ENCODE data around the gene MGMT. TPM values are rescaled to one million over a fixed set of nuclear protein-coding genes. Genes with fewer than 3 reads are reported as not detected.

MGMT gene
- total RNA-seq, 4 donors from 2014 or later, result 16.5 to 37.5 (median 32.1) TPM

GRCh38 chr10:129629911-129630310 is 162.9 kb downstream of the MGMT start:
- TF ChIP-seq POLR2AphosphoS5 (IDR thresholded peaks at IDR 0.05), result no peak
- TF ChIP-seq, protein P1, sequence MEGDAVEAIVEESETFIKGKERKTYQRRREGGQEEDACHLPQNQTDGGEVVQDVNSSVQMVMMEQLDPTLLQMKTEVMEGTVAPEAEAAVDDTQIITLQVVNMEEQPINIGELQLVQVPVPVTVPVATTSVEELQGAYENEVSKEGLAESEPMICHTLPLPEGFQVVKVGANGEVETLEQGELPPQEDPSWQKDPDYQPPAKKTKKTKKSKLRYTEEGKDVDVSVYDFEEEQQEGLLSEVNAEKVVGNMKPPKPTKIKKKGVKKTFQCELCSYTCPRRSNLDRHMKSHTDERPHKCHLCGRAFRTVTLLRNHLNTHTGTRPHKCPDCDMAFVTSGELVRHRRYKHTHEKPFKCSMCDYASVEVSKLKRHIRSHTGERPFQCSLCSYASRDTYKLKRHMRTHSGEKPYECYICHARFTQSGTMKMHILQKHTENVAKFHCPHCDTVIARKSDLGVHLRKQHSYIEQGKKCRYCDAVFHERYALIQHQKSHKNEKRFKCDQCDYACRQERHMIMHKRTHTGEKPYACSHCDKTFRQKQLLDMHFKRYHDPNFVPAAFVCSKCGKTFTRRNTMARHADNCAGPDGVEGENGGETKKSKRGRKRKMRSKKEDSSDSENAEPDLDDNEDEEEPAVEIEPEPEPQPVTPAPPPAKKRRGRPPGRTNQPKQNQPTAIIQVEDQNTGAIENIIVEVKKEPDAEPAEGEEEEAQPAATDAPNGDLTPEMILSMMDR (IDR thresholded peaks at IDR 0.05), result no peak
- no peak for TF ChIP-seq EP300 (IDR thresholded peaks at IDR 0.05)
- no peak for TF ChIP-seq POLR2A (IDR thresholded peaks at IDR 0.05)
- H3K4me3 ChIP-seq, result no peak overlapping the region
- ATAC-seq, result no peak
- no peak overlapping the region for H3K27ac ChIP-seq
- peaks cover 0 to 8% (median 0%) of the 10 kb centered on the region in 3 donors for H3K9me3 ChIP-seq
- 97 to 100% methylated on average over 3 to 6 of the region's 15 CpGs for WGBS, 2 donors (ENCODE audit: low coverage in 1 of 2)
- H3K4me1 ChIP-seq, result peaks cover 0 to 18% (median 0%) of the 10 kb centered on the region in 3 donors
- H3K36me3 ChIP-seq, result no peaks in the 10 kb centered on the region
- H3K27me3 ChIP-seq, result no peaks in the 10 kb centered on the region

DNA sequence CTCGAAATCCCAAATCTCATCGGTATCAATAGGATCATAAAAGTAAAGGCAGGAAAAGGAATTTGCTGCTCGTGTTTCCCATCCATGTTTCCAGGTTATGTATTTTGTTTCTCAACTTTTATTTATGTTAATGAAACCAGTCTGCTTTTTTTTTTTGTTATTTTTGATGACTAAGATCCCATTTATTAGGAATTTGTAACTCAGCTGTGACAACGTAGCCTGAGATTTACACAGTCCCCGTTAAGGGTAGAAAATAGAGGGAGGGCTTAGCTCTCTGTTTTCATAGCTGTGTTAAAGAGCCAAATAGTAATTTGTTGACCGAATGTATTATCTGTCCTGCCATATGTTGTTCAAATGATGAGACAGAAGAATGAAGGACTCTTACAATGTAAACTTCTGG is 164.0 kb downstream of the MGMT start:
- H3K27me3 ChIP-seq, result no peaks in the 10 kb centered on the region
- no peak overlapping the region for H3K4me3 ChIP-seq
- WGBS, 2 donors (ENCODE audit: low coverage in 1 of 2), result 73 to 94% methylated on average over 3 to 6 of the region's 6 CpGs
- ATAC-seq, result no peak
- peaks cover 0 to 18% (median 0%) of the 10 kb centered on the region in 3 donors for H3K4me1 ChIP-seq
- no peak for TF ChIP-seq EP300 (IDR thresholded peaks at IDR 0.05)
- TF ChIP-seq, protein P1 (IDR thresholded peaks at IDR 0.05), result no peak
- TF ChIP-seq POLR2A (IDR thresholded peaks at IDR 0.05), result no peak
- no peak for TF ChIP-seq POLR2AphosphoS5 (IDR thresholded peaks at IDR 0.05)
- H3K9me3 ChIP-seq, result peaks cover 0 to 8% (median 0%) of the 10 kb centered on the region in 3 donors
- no peak overlapping the region for H3K27ac ChIP-seq
- no peaks in the 10 kb centered on the region for H3K36me3 ChIP-seq

DNA sequence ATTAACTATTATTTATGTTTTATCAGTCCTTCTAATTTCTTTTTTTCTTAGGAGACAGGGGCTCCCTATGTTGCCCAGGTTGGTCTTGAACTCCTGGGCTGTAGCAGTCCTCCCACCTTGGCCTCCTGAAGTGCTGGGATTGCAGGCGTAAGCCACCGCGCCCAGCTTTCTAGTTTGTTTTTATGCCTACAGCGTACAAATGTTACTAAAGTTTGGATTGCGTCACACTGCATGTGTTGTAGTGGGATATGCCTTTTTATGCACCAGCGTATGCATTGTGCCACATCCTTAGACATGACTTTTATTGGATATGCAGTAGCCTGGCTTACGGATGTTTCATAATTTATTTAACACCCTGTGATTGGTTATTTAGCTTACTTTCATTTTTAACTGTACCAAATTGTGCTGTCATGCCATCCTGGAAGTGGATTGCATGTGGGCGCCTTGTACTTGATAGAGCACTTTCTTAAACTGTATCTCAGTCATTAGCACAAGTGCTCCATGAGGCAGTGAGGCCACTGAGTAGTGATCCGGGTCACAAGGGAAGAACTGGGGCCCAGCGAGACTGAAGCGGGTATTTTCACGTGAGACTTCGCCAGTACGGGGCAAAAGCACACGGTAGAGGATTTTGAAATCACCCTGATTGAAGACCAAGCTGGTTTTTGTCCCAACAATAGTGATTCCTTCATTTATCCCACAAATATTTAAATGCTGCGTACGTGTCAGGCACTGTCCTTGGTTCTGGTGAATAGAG is 165.0 kb downstream of the MGMT start:
- ATAC-seq, result no peak
- Histone ChIP-seq H3K4me1 (peaks cover 0 to 14% (median 0%) of the 10 kb centered on the region in 3 donors), H3K36me3 (no peaks in the 10 kb centered on the region), H3K27ac (no peak overlapping the region), H3K27me3 (no peaks in the 10 kb centered on the region), H3K9me3 (peaks cover 0 to 8% (median 0%) of the 10 kb centered on the region in 3 donors), H3K4me3 (no peak overlapping the region)
- TF ChIP-seq, protein P1 (IDR thresholded peaks at IDR 0.05), result no peak
- 83 to 88% methylated on average over 6 to 15 of the region's 17 CpGs for WGBS, 2 donors (ENCODE audit: low coverage in 1 of 2)

DNA sequence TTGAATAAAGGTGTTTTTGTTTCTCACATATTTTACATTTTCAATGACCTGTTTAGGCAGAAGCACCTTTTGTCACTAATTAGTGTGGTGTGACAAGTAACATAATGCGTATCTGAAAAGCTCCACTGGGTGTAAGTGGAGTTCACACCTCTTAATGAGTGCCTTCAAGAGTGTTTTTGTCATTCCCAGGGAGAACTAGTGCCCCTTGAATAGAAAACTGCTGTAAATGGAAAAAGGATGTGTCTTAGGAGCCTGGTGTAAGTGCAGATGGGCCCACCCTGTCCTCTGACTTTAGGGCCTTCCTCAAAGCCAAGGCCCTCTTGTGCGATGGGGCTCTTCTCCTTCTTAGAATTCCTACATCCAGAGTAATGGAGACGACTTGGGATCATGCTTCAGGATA is 170.0 kb downstream of the MGMT start:
- Histone ChIP-seq H3K9me3 (peaks cover 0 to 8% (median 0%) of the 10 kb centered on the region in 3 donors), H3K4me3 (no peak overlapping the region), H3K36me3 (no peaks in the 10 kb centered on the region), H3K4me1 (no peaks in the 10 kb centered on the region), H3K27me3 (no peaks in the 10 kb centered on the region), H3K27ac (no peak overlapping the region)
- 100% methylated on average over 2 of the region's 3 CpGs for WGBS, 2 donors (ENCODE audit: low coverage in 1 of 2)
- ATAC-seq, result no peak
- TF ChIP-seq POLR2AphosphoS5 (IDR thresholded peaks at IDR 0.05) (no peak), POLR2A (IDR thresholded peaks at IDR 0.05) (no peak), EP300 (IDR thresholded peaks at IDR 0.05) (no peak)
- TF ChIP-seq, protein P1 (IDR thresholded peaks at IDR 0.05), result no peak

- 67 to 75% methylated on average over 3 to 5 of the region's 5 CpGs for WGBS, 2 donors (ENCODE audit: low coverage in 1 of 2)
- H3K27me3 ChIP-seq, result no peaks in the 10 kb centered on the region
- H3K36me3 ChIP-seq, result no peaks in the 10 kb centered on the region
- H3K27ac ChIP-seq, result no peak overlapping the region
- TF ChIP-seq POLR2A (IDR thresholded peaks at IDR 0.05) (no peak), POLR2AphosphoS5 (IDR thresholded peaks at IDR 0.05) (no peak), EP300 (IDR thresholded peaks at IDR 0.05) (no peak)
- TF ChIP-seq, protein P1 (IDR thresholded peaks at IDR 0.05), result no peak
- peaks cover 0 to 8% (median 0%) of the 10 kb centered on the region in 3 donors for H3K9me3 ChIP-seq
- H3K4me1 ChIP-seq, result no peaks in the 10 kb centered on the region
- no peak overlapping the region for H3K4me3 ChIP-seq
- ATAC-seq, result no peak
These were observed 170.8 kb downstream of the MGMT start for GRCh38 chr10:129637846-129638245.
